AG04450 (cell line): ENCODE measurements around the gene LYRM4. TPM values are rescaled to one million over a fixed set of nuclear protein-coding genes. Genes with fewer than 3 reads are reported as not detected.

Experiments used
- CTCF ChIA-PET: fragments of 300-600, 350-600 bp; formaldehyde crosslinking; extraction: SDS; loops from one replicate; lab custom pipeline; 2022; ENCODE audit warnings: antibody characterized with exemption, inconsistent platforms; lab: Charles Lee
- POLR2A ChIA-PET: fragments of 350-600 bp; formaldehyde crosslinking; extraction: SDS; loops from one replicate; lab custom pipeline; 2021; ENCODE audit warnings: antibody characterized with exemption, inconsistent platforms; lab: Yijun Ruan, JAX
- DNase-seq: peaks from one replicate; pipeline ENCODE4 v3.0.0-alpha.2; 2011; ENCODE audit warnings: low read depth, low spot score
- H3K27ac ChIP-seq: one replicate; pipeline ENCODE4 v1.5.1; 2012; ENCODE audit warnings: low read depth, low read length, control low read depth
- H3K27me3 ChIP-seq: one replicate; pipeline ENCODE4 v1.6.0; 2012; ENCODE audit warnings: low read length; ENCODE audit not compliant: control insufficient read depth, insufficient read depth
- H3K4me3 ChIP-seq: 2 replicates; pipeline ENCODE4 v1.5.1; 2011; ENCODE audit warnings: mild to moderate bottlenecking, low read depth, low read length, control low read depth
- H3K9me3 ChIP-seq: 2 replicates; pipeline ENCODE4 v1.5.1; 2012; ENCODE audit warnings: low read length; ENCODE audit not compliant: control insufficient read depth, insufficient read depth
- polyA plus RNA-seq: library from polyadenylated mRNA; depleted of rRNA; stranded (reverse); fragments of >200 nt; gene quantifications from 2 replicates; pipeline ENCODE4 v1.2.3, GENCODE V29; 2011
- TF ChIP-seq, protein P1 (sequence below): IDR thresholded peaks from 2 replicates; pipeline ENCODE4 v1.5.1; 2011; ENCODE audit warnings: low read depth, low read length, control low read depth, inconsistent platforms

LYRM4 gene
- polyA plus RNA-seq, 1 experiment: 41.4 TPM

DNA sequence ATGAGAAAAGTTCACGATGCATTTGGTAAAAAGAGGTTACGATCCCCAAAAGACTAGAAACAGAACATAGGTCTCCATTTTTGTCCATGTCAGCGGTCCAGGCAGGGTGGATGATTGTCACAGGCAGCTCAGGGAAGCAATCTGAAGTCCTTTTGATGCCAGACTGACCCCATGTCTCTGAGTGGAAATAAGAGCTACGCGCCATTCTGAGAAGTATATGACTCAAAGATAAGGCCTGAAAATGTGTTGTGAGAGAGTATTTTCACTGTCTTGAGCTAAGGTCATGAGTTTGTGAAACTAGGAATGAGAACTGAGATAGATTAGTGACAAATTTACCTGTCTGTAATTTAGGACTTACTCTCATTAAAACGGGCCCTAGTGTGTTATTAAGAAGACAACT is 69.5 kb downstream of the LYRM4 start:
- DNase-seq: no peak
- Histone ChIP-seq H3K4me3 (no peak overlapping the region), H3K27ac (peak overlapping the region; percentile 71), H3K27me3 (no peaks in the 10 kb centered on the region), H3K9me3 (no peaks in the 10 kb centered on the region)
- ChIA-PET POLR2A (interaction anchor here (1.4 kb wide), 1 partner anchor 15 kb away, joined by 3 read pairs; no protein-coding TSS in a partner anchor), CTCF (interaction anchor here (0.6 to 1.5 kb wide), 4 partner anchors 47 to 211 kb away, joined by 3 to 10 read pairs (median 4); no protein-coding TSS in a partner anchor)
- TF ChIP-seq, protein P1, sequence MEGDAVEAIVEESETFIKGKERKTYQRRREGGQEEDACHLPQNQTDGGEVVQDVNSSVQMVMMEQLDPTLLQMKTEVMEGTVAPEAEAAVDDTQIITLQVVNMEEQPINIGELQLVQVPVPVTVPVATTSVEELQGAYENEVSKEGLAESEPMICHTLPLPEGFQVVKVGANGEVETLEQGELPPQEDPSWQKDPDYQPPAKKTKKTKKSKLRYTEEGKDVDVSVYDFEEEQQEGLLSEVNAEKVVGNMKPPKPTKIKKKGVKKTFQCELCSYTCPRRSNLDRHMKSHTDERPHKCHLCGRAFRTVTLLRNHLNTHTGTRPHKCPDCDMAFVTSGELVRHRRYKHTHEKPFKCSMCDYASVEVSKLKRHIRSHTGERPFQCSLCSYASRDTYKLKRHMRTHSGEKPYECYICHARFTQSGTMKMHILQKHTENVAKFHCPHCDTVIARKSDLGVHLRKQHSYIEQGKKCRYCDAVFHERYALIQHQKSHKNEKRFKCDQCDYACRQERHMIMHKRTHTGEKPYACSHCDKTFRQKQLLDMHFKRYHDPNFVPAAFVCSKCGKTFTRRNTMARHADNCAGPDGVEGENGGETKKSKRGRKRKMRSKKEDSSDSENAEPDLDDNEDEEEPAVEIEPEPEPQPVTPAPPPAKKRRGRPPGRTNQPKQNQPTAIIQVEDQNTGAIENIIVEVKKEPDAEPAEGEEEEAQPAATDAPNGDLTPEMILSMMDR: no peak

DNA sequence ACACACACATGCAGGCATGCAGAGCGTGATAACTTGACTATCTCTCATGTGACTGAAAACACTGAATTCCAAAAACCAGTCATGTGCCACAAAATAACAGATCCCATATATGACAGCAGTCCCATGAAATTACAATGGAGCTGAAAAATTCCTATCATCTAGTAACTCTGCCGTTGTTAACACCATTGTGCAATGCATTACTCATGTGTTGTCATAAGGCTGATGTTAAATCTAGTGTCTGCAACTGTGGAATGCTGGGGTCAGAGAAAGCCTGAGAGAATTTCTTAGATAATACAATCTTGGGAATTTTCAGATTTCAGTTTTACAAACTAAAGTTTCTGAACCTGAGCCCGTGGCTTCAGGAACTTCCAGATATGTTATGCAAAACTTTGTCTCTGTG is 70.2 kb downstream of the LYRM4 start:
- no peak overlapping the region for H3K27ac ChIP-seq
- ChIA-PET CTCF (interaction anchor here (0.6 to 1.5 kb wide), 5 partner anchors 23 to 212 kb away, joined by 3 to 10 read pairs (median 3); no protein-coding TSS in a partner anchor), POLR2A (interaction anchor here (1.4 kb wide), 1 partner anchor 16 kb away, joined by 3 read pairs; no protein-coding TSS in a partner anchor)
- H3K9me3 ChIP-seq: no peaks in the 10 kb centered on the region
- H3K27me3 ChIP-seq: no peaks in the 10 kb centered on the region
- TF ChIP-seq, protein P1: no peak
- DNase-seq: peak; percentile 83
- no peak overlapping the region for H3K4me3 ChIP-seq

DNA sequence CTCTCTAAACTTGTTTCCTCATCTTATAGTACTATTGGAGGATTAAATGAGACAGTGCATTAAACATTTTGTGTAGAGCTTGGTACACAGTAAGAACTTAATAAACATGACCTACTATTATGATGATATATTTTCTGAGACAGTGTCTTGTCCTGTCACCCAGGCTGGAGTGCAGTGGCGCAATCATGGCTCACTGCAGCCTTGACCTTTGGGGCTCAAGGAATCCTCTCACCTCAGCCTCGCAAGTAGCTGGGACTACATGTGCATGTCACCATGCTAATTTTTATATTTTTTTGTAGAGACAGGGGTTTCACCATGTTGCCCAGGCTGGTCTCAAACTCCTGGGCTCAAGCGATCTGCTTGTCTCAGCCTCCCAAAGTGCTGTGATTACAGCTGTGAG is 72.1 kb downstream of the LYRM4 start:
- POLR2A ChIA-PET: no interaction called here
- Histone ChIP-seq H3K4me3 (no peak overlapping the region), H3K27me3 (no peaks in the 10 kb centered on the region), H3K27ac (no peak overlapping the region), H3K9me3 (no peaks in the 10 kb centered on the region)
- TF ChIP-seq, protein P1: no peak
- no peak for DNase-seq
- CTCF ChIA-PET: no interaction called here

DNA sequence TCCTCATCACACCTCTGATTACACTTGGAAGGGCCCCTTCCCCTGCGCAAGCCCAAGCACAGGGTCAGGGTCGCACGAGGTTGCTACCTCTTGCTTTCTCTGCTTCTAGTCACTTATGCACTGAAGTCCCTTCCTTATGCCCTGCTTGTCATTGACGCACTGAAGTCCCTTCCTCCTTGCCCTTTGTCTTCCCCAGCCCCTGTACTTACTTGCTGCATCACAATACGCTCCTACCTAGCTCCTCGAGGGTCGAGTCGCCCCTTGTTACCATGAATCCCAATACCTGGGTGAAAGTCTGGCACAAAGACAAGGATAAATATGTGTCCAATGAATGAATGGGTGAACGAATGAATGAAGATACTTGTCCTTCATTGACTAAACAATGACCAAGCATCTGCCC is 75.9 kb downstream of the LYRM4 start:
- no peak for DNase-seq
- Histone ChIP-seq H3K4me3 (no peak overlapping the region), H3K9me3 (no peaks in the 10 kb centered on the region), H3K27ac (no peak overlapping the region), H3K27me3 (no peaks in the 10 kb centered on the region)
- CTCF ChIA-PET: interaction anchor here (2.6 kb wide), 1 partner anchor 41 kb away, joined by 8 read pairs; no protein-coding TSS in a partner anchor
- POLR2A ChIA-PET: no interaction called here
- TF ChIP-seq, protein P1: no peak

DNA sequence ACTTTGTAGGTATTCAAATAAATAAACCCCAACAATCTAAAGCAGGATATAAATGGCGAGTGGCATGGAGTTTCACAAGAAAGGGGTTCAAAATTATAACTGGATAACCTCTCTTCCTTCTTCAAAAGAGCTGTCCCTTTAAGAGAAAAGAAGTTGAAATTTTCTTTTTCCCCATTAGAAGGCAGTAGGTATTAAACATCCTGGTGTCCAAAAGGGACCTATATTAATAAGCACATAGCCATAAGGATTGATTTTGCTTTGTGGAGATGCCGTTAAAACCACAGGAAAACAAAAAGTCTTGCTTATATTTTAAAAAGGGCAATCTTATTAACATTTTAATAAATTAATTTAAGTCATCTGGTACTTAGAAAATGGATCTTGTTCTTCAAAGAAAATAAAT is 76.5 kb downstream of the LYRM4 start:
- Histone ChIP-seq H3K9me3 (no peaks in the 10 kb centered on the region), H3K27me3 (no peaks in the 10 kb centered on the region), H3K4me3 (no peak overlapping the region), H3K27ac (no peak overlapping the region)
- CTCF ChIA-PET: interaction anchor here (0.8 to 2.6 kb wide), 4 partner anchors 9 to 41 kb away, joined by 3 to 8 read pairs (median 5); no protein-coding TSS in a partner anchor
- TF ChIP-seq, protein P1: no peak
- POLR2A ChIA-PET: no interaction called here
- no peak for DNase-seq
